Gastroesophageal sphincter (tissue), 4 donors: ENCODE data around the gene DUS1L. TPM values are rescaled to one million over a fixed set of nuclear protein-coding genes. Genes with fewer than 3 reads are reported as not detected.

Experiments used
- ATAC-seq: fragments of 150-250 bp; one replicate; pipeline ENCODE4 v1.9.1; 2016; ENCODE audit warnings: mild to moderate bottlenecking, moderate library complexity
- H3K27ac ChIP-seq, 4 donors: fragments of 200-600 bp; sonication (generic) in 3 of 4; 1 replicate in 3 of 4; 2 replicates in 1 of 4; pipeline ENCODE4 v1.5.1; 2016 to 2019
- H3K27me3 ChIP-seq: fragments of 200-600 bp; sonication (generic); one replicate; pipeline ENCODE4 v1.5.1; 2019
- H3K36me3 ChIP-seq, 2 donors: fragments of 200-600 bp; sonication (generic); one replicate each; pipeline ENCODE4 v1.5.1; 2019; ENCODE audit warnings: control low read depth in 1 of 2
- H3K4me1 ChIP-seq, 3 donors: fragments of 200-600 bp; sonication (generic); 1 replicate in 2 of 3; 2 replicates in 1 of 3; pipeline ENCODE4 v1.5.1; 2016 to 2019; ENCODE audit warnings: control low read depth in 2 of 3
- H3K4me3 ChIP-seq, 2 donors: fragments of 200-600 bp; sonication (generic); one replicate each; pipeline ENCODE4 v1.5.1; 2019; ENCODE audit warnings: mild to moderate bottlenecking in 1 of 2, moderate library complexity in 1 of 2
- H3K9me3 ChIP-seq, 3 donors: fragments of 200-600 bp; sonication (generic); one replicate each; pipeline ENCODE4 v1.5.1; 2017 to 2019; ENCODE audit warnings: control low read depth in 2 of 3
- EP300 ChIP-seq: sonication (generic); formaldehyde crosslinking; IDR thresholded peaks from one replicate; pipeline ENCODE4 v1.6.1; 2017; ENCODE audit warnings: antibody characterized with exemption, mild to moderate bottlenecking
- POLR2A ChIP-seq, 2 donors: fragments of 450-650 bp; IDR thresholded peaks; one replicate each; pipeline ENCODE4 v1.6.1; 2017; ENCODE audit warnings: antibody characterized with exemption in 2 of 2, mild to moderate bottlenecking in 2 of 2, moderate library complexity in 1 of 2
- POLR2AphosphoS5 ChIP-seq: sonication (generic); formaldehyde crosslinking; IDR thresholded peaks from one replicate; pipeline ENCODE4 v1.6.1; 2017; ENCODE audit warnings: antibody characterized with exemption
- WGBS, 2 donors: methylation state at CpG; one replicate each; pipeline ENCODE4 v1.1.5; 2018; ENCODE audit warnings: low coverage in 1 of 2; 5-methylcytosine and 5-hydroxymethylcytosine counted together
- total RNA-seq, 4 donors: library from RNA; depleted of rRNA; stranded (reverse); fragments of >200 nt; gene quantifications; one replicate each; pipeline ENCODE4 v1.1.0, GENCODE V29; 2016
- TF ChIP-seq, protein P1 (sequence below), 4 experiments: fragments of 200-600 bp in 2 of 4; fragments of 450-650 bp in 2 of 4; sonication (generic) in 1 of 4; IDR thresholded peaks; one replicate each; pipeline ENCODE4 v1.5.1; 2017 to 2019; ENCODE audit warnings: antibody characterized with exemption in 4 of 4, mild to moderate bottlenecking in 2 of 4, moderate library complexity in 2 of 4

DUS1L gene
- total RNA-seq, 4 donors from 2014 or later: 35.8 to 62.8 (median 52.9) TPM

DNA sequence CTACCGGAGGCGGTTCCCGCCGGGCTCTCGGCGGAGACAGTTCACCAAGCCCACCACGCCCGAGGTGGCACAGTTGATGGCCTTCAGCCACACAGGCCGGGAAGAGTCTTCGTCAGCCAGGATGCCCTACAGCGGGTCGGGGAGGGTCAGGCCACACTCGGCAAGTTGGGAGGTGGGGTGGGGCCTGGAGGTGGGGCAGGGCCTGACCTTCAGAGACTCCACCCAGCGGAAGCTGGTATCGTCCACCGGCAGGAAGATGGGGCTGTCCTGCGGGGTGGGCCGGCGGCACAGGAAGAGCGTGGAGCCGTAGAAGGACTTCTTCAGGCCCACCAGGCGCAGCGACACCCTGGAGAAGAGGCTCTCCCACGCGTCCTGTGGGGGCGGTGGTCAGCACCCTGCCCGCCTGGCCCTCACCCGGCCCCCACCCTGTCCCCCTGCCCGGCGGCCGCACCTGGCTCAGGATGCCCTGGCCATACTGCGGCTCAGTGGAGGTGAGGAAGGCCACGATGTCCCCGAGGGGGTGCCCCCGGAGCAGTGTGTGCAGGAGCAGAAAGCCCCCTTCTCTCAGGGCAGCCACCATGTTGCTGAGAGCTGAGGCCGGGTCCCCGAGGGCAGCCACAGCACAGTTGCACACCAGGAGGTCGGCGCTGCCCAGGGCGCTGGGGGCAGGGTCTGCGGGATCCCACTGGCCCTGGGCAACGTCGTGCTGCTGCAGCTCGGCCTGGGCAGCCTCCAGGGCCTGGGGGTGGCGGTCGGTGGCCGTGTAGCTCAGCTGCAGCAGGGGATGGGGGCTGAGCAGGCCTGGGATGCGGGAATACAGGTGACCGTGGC, 19.6 kb upstream of the DUS1L start:
- H3K36me3 ChIP-seq: peaks cover 0 to 100% of the 10 kb centered on the region in 2 donors
- 0% methylated on average over 1 of the region's 49 CpGs; no CpG with 5 or more reads in 1 of the 2 donors for WGBS, 2 donors
- TF ChIP-seq, protein P1, sequence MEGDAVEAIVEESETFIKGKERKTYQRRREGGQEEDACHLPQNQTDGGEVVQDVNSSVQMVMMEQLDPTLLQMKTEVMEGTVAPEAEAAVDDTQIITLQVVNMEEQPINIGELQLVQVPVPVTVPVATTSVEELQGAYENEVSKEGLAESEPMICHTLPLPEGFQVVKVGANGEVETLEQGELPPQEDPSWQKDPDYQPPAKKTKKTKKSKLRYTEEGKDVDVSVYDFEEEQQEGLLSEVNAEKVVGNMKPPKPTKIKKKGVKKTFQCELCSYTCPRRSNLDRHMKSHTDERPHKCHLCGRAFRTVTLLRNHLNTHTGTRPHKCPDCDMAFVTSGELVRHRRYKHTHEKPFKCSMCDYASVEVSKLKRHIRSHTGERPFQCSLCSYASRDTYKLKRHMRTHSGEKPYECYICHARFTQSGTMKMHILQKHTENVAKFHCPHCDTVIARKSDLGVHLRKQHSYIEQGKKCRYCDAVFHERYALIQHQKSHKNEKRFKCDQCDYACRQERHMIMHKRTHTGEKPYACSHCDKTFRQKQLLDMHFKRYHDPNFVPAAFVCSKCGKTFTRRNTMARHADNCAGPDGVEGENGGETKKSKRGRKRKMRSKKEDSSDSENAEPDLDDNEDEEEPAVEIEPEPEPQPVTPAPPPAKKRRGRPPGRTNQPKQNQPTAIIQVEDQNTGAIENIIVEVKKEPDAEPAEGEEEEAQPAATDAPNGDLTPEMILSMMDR (IDR thresholded peaks at IDR 0.05): no peak
- TF ChIP-seq POLR2A (IDR thresholded peaks at IDR 0.05) (no peak), EP300 (no peak)

GRCh38 chr17:82084373-82085030, 18.9 kb upstream of the DUS1L start:
- no peaks in the 10 kb centered on the region for H3K4me1 ChIP-seq
- TF ChIP-seq EP300 (no peak), POLR2AphosphoS5 (no peak), POLR2A (IDR thresholded peaks at IDR 0.05) (no peak)
- TF ChIP-seq, protein P1 (IDR thresholded peaks at IDR 0.05): no peak
- H3K9me3 ChIP-seq: no peaks in the 10 kb centered on the region
- peaks cover 0 to 100% of the 10 kb centered on the region in 2 donors for H3K36me3 ChIP-seq
- H3K27me3 ChIP-seq: no peaks in the 10 kb centered on the region
- 82% methylated on average over 7 of the region's 31 CpGs; no CpG with 5 or more reads in 1 of the 2 donors for WGBS, 2 donors
- H3K4me3 ChIP-seq: no peak overlapping the region
- no peak overlapping the region for H3K27ac ChIP-seq
- ATAC-seq: no peak

More for the DNA sequence above, 19.6 kb upstream of the DUS1L start:
- H3K27me3 ChIP-seq: no peaks in the 10 kb centered on the region
- H3K27ac ChIP-seq: no peak overlapping the region
- H3K4me1 ChIP-seq: no peaks in the 10 kb centered on the region
- ATAC-seq: no peak
- H3K9me3 ChIP-seq: no peaks in the 10 kb centered on the region
- no peak overlapping the region for H3K4me3 ChIP-seq

DNA sequence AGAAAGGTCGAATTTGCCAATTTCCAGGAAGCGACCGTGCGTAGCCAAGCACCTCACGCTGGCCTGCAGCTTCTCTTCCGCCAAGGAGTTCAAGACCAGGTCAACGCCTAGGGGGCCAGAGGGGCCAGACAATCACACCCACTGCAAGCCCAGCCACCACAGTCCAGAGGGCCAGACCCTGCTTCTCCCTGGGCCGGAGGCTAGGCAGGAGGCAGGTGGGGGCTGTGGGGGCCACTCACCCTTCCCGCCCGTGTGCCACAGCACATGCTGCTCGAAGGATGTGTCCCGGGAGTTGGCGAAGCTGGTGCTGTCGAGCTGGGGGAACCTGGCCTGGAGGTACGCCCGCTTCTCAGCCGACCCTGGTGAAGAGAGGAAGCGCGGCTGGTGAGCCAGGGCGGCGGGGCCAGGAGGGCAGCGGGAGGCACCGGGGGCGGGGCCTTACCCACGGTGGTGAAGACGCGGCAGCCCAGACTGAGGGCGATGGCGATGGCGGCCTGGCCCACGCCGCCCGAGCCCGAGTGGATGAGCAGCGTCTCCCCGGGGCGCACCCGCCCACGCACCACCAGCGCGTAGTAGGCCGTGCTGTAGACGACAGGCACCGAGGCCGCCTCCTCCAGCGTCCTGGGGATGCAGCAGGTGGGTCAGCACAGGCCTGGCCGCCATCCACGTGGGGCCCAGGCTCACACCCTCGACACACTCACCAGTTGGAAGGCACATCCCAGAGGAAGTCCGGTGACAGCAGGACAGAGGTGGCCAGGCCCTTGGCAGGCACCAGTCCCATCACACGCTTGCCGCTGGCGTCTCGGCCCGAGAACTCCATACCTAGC, 18.1 kb upstream of the DUS1L start:
- H3K36me3 ChIP-seq: peaks cover 0 to 100% of the 10 kb centered on the region in 2 donors

DNA sequence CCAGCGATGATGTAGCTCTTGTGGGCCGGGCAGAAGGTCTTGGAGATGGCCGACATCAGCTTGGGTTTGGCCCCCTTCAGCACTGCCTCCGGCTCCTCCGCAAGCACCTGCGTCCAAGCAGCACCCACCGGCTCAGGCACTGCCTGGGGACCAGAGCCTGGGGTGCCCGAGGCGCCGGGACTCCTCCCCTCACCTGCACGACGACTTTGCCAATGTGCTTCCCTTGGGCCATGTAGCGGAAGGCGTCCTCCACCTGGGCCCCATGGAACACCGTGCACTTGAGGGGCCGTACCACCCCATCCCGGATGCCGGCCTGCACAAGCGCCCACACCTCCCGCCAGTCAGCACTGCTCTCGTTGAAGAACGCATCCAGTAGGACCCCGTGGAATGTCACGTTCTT, 17.4 kb upstream of the DUS1L start:
- peaks cover 0 to 98% of the 10 kb centered on the region in 2 donors for H3K36me3 ChIP-seq

More for the DNA sequence above, 18.1 kb upstream of the DUS1L start:
- H3K4me1 ChIP-seq: no peaks in the 10 kb centered on the region
- TF ChIP-seq POLR2AphosphoS5: no peak
- no peak for TF ChIP-seq POLR2A (IDR thresholded peaks at IDR 0.05)
- TF ChIP-seq EP300: no peak
- TF ChIP-seq, protein P1 (IDR thresholded peaks at IDR 0.05): no peak
- no peak overlapping the region for H3K4me3 ChIP-seq
- no peak for ATAC-seq
- H3K27me3 ChIP-seq: no peaks in the 10 kb centered on the region
- no peaks in the 10 kb centered on the region for H3K9me3 ChIP-seq
- 60 to 80% methylated on average over 1 of the region's 55 CpGs for WGBS, 2 donors
- no peak overlapping the region for H3K27ac ChIP-seq

More for the DNA sequence above, 17.4 kb upstream of the DUS1L start:
- no peak overlapping the region for H3K4me3 ChIP-seq
- no peaks in the 10 kb centered on the region for H3K27me3 ChIP-seq
- no peak for ATAC-seq
- TF ChIP-seq, protein P1 (IDR thresholded peaks at IDR 0.05): no peak
- TF ChIP-seq POLR2AphosphoS5: no peak
- no peak for TF ChIP-seq EP300
- TF ChIP-seq POLR2A (IDR thresholded peaks at IDR 0.05): no peak
- WGBS, 2 donors: no CpG with 5 or more reads among the region's 24 CpGs
- H3K9me3 ChIP-seq: no peaks in the 10 kb centered on the region
- H3K4me1 ChIP-seq: no peaks in the 10 kb centered on the region
- H3K27ac ChIP-seq: no peak overlapping the region
